Liver (tissue), 9 donors: ENCODE data around the gene FOXB2. TPM values are rescaled to one million over a fixed set of nuclear protein-coding genes. Genes with fewer than 3 reads are reported as not detected.

ENCODE experiments used
- DNase-seq: peaks from one replicate; pipeline ENCODE4 v3.0.0-alpha.2; 2017; ENCODE audit warnings: low spot score
- H3K27ac ChIP-seq, 2 donors: one replicate each; pipeline ENCODE4 v1.7.0; 2013; ENCODE audit warnings: inconsistent platforms in 2 of 2, low read length in 2 of 2, control low read depth in 1 of 2, low read depth in 1 of 2, mild to moderate bottlenecking in 1 of 2
- H3K27me3 ChIP-seq, 4 donors: one replicate each; pipeline versions ENCODE4 v1.6.1 to v1.7.0; 2013; ENCODE audit warnings: low read length in 3 of 4, inconsistent platforms in 1 of 4, mild to moderate bottlenecking in 1 of 4, moderate library complexity in 1 of 4; ENCODE audit not compliant: control insufficient read depth in 4 of 4, insufficient read depth in 4 of 4
- H3K36me3 ChIP-seq, 4 donors: one replicate each; pipeline versions ENCODE4 v1.6.1 to v1.7.0; 2013; ENCODE audit warnings: low read length in 3 of 4, mild to moderate bottlenecking in 3 of 4, low read depth in 1 of 4, moderate library complexity in 1 of 4; ENCODE audit not compliant: control insufficient read depth in 4 of 4, insufficient read depth in 3 of 4
- H3K4me1 ChIP-seq, 4 donors: one replicate each; pipeline versions ENCODE4 v1.6.1 to v1.7.0; 2013; ENCODE audit warnings: low read length in 3 of 4, mild to moderate bottlenecking in 3 of 4, moderate library complexity in 1 of 4; ENCODE audit not compliant: control insufficient read depth in 4 of 4, insufficient read depth in 4 of 4
- H3K4me3 ChIP-seq, 3 donors: one replicate each; pipeline versions ENCODE4 v1.6.1 to v1.7.0; 2013; ENCODE audit warnings: low read length in 3 of 3, control low read depth in 1 of 3, low read depth in 1 of 3, mild to moderate bottlenecking in 1 of 3
- H3K9ac ChIP-seq, 2 donors: one replicate each; pipeline ENCODE4 v1.7.0; 2013; ENCODE audit warnings: low read length in 2 of 2, mild to moderate bottlenecking in 2 of 2, moderate library complexity in 2 of 2, control low read depth in 1 of 2, low read depth in 1 of 2
- H3K9me3 ChIP-seq, 4 donors: one replicate each; pipeline versions ENCODE4 v1.6.1 to v1.7.0; 2013; ENCODE audit warnings: low read length in 3 of 4; ENCODE audit not compliant: control insufficient read depth in 4 of 4
- CTCF ChIP-seq: fragments of 150-350 bp; IDR thresholded peaks from 2 replicates; pipeline ENCODE4 v1.5.1; 2017; ENCODE audit warnings: improper control_type of control experiment, low read depth, low read length; ENCODE audit not compliant: missing input control
- EGR1 ChIP-seq, 2 donors: IDR thresholded peaks; 2 replicates each; pipeline ENCODE4 v1.6.1; 2016 to 2018; ENCODE audit warnings: antibody characterized with exemption in 2 of 2, low read depth in 2 of 2
- FOXA1 ChIP-seq: IDR thresholded peaks from 2 replicates; pipeline ENCODE4 v1.6.1; 2016; ENCODE audit warnings: antibody characterized with exemption
- FOXA2 ChIP-seq: IDR thresholded peaks from 2 replicates; pipeline ENCODE4 v1.6.1; 2016; ENCODE audit warnings: antibody characterized with exemption
- HNF4A ChIP-seq, 2 donors: conservative IDR thresholded peaks; 2 replicates each; pipeline ENCODE4 v1.6.1; 2016; ENCODE audit warnings: antibody characterized with exemption in 2 of 2, mild to moderate bottlenecking in 2 of 2
- JUND ChIP-seq, 2 donors: IDR thresholded peaks; 2 replicates each; pipeline ENCODE4 v1.6.1; 2016; ENCODE audit warnings: antibody characterized with exemption in 2 of 2
- RAD21 ChIP-seq, 2 donors: IDR thresholded peaks; 2 replicates each; pipeline ENCODE4 v1.6.1; 2016; ENCODE audit warnings: antibody characterized with exemption in 2 of 2, mild to moderate bottlenecking in 2 of 2
- RXRA ChIP-seq, 2 donors: IDR thresholded peaks; 2 replicates each; pipeline ENCODE4 v1.6.1; 2017 to 2018; ENCODE audit warnings: antibody characterized with exemption in 2 of 2, mild to moderate bottlenecking in 1 of 2
- TAF1 ChIP-seq: conservative IDR thresholded peaks from 2 replicates; pipeline ENCODE4 v1.6.1; 2016; ENCODE audit warnings: antibody characterized with exemption, mild to moderate bottlenecking
- YY1 ChIP-seq: IDR thresholded peaks from 2 replicates; pipeline ENCODE4 v1.6.1; 2016; ENCODE audit warnings: antibody characterized with exemption, mild to moderate bottlenecking
- WGBS: extraction: QIAGEN DNeasy Blood & Tissue Kit; methylation state at CpG from one replicate; pipeline ENCODE4 v1.1.7; 2013; 5-methylcytosine and 5-hydroxymethylcytosine counted together
- polyA plus RNA-seq, 2 donors: library from polyadenylated mRNA; stranded (reverse) in 1 of 2; unstranded in 1 of 2; fragments of 200-250 nt in 1 of 2; fragments of >200 nt in 1 of 2; fragmentation: Nextera tagmentation in 1 of 2; extraction: Ambion mirVana in 1 of 2; gene quantifications; one replicate each; pipeline versions ENCODE4 v1.2.1 to v1.2.3, GENCODE V29; 2013 to 2015
- total RNA-seq, 2 donors: library from RNA; depleted of rRNA; stranded (reverse); fragments of >200 nt; gene quantifications; one replicate each; pipeline ENCODE4 v1.2.3, GENCODE V29; 2014
- TF ChIP-seq, protein P1 (sequence below): IDR thresholded peaks from 2 replicates; pipeline ENCODE4 v1.6.1; 2016; ENCODE audit warnings: antibody characterized with exemption
- TF ChIP-seq, protein P2 (sequence below): IDR thresholded peaks from 2 replicates; pipeline ENCODE4 v1.6.1; 2016; ENCODE audit warnings: antibody characterized with exemption
- TF ChIP-seq, protein P3 (sequence below): IDR thresholded peaks from 2 replicates; pipeline ENCODE4 v1.6.1; 2016; ENCODE audit warnings: antibody characterized with exemption
- donor health status: healthy.
- donor health status: healthy.
- donor health status: healthy.
- donor health status: healthy.
- donor health status: healthy.

FOXB2 gene
- total and polyA plus RNA-seq, 4 donors, result not detected

GRCh38 chr9:77010527-77010926 is 8.9 kb upstream of the FOXB2 start:
- no peaks in the 10 kb centered on the region for H3K36me3 ChIP-seq
- TF ChIP-seq FOXA2 (no peak), TAF1 (no peak), CTCF (no peak), JUND (IDR thresholded peaks at IDR 0.05) (no peak), EGR1 (IDR thresholded peaks at IDR 0.05; ENCODE audit: low read depth in 2 of 2) (no peak)
- 44% methylated on average over 5 of the region's 5 CpGs for WGBS
- peaks cover 2 to 21% (median 12%) of the 10 kb centered on the region in 4 donors for H3K4me1 ChIP-seq
- H3K27me3 ChIP-seq, result peaks cover 7 to 39% (median 27%) of the 10 kb centered on the region in 4 donors
- no peak overlapping the region for H3K4me3 ChIP-seq
- no peak for DNase-seq
- H3K27ac ChIP-seq, result no peak overlapping the region
- no peak overlapping the region for H3K9ac ChIP-seq
- H3K9me3 ChIP-seq, result no peaks in the 10 kb centered on the region

- Histone ChIP-seq H3K27ac (no peak overlapping the region), H3K9ac (no peak overlapping the region), H3K9me3 (no peaks in the 10 kb centered on the region), H3K4me1 (peaks cover 2 to 30% (median 17%) of the 10 kb centered on the region in 4 donors), H3K27me3 (peaks cover 7 to 38% (median 33%) of the 10 kb centered on the region in 4 donors), H3K4me3 (peak overlapping the region in 1 of 3 donors; percentile 25), H3K36me3 (no peaks in the 10 kb centered on the region)
- peak; percentile 71 for DNase-seq
- 6% methylated on average over 42 of the region's 42 CpGs for WGBS
- TF ChIP-seq YY1, result no peak
- no peak for TF ChIP-seq HNF4A (conservative IDR thresholded peaks at IDR 0.05)
- TF ChIP-seq JUND (IDR thresholded peaks at IDR 0.05), result no peak
- no peak for TF ChIP-seq FOXA1
- peak; percentile 50 to 67 for TF ChIP-seq RAD21 (IDR thresholded peaks at IDR 0.05)
- TF ChIP-seq, protein P1, sequence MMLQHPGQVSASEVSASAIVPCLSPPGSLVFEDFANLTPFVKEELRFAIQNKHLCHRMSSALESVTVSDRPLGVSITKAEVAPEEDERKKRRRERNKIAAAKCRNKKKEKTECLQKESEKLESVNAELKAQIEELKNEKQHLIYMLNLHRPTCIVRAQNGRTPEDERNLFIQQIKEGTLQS, result no peak
- TF ChIP-seq EGR1 (IDR thresholded peaks at IDR 0.05; ENCODE audit: low read depth in 2 of 2), result no peak
- TF ChIP-seq, protein P2, sequence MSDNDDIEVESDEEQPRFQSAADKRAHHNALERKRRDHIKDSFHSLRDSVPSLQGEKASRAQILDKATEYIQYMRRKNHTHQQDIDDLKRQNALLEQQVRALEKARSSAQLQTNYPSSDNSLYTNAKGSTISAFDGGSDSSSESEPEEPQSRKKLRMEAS, result no peak
- peak; percentile 55 for TF ChIP-seq CTCF
- no peak for TF ChIP-seq RXRA (IDR thresholded peaks at IDR 0.05)
- TF ChIP-seq TAF1, result no peak
- TF ChIP-seq, protein P3, sequence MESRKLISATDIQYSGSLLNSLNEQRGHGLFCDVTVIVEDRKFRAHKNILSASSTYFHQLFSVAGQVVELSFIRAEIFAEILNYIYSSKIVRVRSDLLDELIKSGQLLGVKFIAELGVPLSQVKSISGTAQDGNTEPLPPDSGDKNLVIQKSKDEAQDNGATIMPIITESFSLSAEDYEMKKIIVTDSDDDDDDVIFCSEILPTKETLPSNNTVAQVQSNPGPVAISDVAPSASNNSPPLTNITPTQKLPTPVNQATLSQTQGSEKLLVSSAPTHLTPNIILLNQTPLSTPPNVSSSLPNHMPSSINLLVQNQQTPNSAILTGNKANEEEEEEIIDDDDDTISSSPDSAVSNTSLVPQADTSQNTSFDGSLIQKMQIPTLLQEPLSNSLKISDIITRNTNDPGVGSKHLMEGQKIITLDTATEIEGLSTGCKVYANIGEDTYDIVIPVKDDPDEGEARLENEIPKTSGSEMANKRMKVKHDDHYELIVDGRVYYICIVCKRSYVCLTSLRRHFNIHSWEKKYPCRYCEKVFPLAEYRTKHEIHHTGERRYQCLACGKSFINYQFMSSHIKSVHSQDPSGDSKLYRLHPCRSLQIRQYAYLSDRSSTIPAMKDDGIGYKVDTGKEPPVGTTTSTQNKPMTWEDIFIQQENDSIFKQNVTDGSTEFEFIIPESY, result no peak
Measured at GRCh38 chr9:77011973-77012821, 7.3 kb upstream of the FOXB2 start.
